Neural cell (in vitro differentiated cells): ENCODE measurements around the gene RFC5.

ENCODE experiments used
- EZH2 ChIP-seq: fragments of 200-600, 300-800 bp; shearing (Covaris generic), sonication (generic); IDR thresholded peaks from 2 replicates; pipeline ENCODE4 v1.6.1; 2014; ENCODE audit warnings: antibody characterized with exemption, low read length, borderline replicate concordance, mild to moderate bottlenecking; ENCODE audit not compliant: insufficient read depth, poor library complexity, severe bottlenecking
- POLR2AphosphoS5 ChIP-seq: IDR thresholded peaks from 2 replicates; pipeline ENCODE4 v1.6.1; 2012
- RAD21 ChIP-seq: fragments of 450-650 bp; conservative IDR thresholded peaks from 2 replicates; pipeline ENCODE4 v1.6.1; 2014; ENCODE audit warnings: antibody characterized with exemption, mild to moderate bottlenecking, moderate library complexity
- SMC3 ChIP-seq: fragments of 450-650 bp; conservative IDR thresholded peaks from 2 replicates; pipeline ENCODE4 v1.6.1; 2014; ENCODE audit warnings: antibody characterized with exemption, mild to moderate bottlenecking, moderate library complexity; ENCODE audit not compliant: poor library complexity
- TAF1 ChIP-seq: IDR thresholded peaks from 2 replicates; pipeline ENCODE4 v1.6.1; 2012; ENCODE audit warnings: low read depth
- TF ChIP-seq, protein P1 (sequence below): fragments of 450-650 bp; IDR thresholded peaks from 2 replicates; pipeline ENCODE4 v1.5.1; 2014; ENCODE audit warnings: antibody characterized with exemption, mild to moderate bottlenecking, moderate library complexity; ENCODE audit not compliant: poor library complexity, severe bottlenecking
- TF ChIP-seq, protein P2 (sequence below): IDR thresholded peaks from 2 replicates; pipeline ENCODE4 v1.6.1; 2012; ENCODE audit warnings: borderline replicate concordance

DNA sequence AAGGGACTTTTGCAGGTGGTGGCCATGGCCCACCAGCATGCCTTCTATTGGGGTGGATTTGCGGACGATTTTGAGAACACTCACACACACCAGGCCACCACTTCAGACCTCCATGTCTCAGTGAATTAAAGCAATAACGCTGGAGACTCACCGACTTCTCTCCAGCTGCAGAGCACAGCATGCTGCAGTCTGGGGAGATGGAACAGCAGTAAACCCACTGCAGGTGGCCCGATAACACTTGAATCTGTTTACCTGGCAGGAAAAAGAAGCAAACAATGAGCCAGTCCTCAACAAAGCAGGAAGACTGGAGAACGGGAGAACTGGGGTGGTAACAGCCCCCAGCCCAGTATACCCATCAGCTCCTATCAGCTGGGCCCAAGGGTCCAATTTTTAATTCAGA, 21.6 kb downstream of the RFC5 start:
- TF ChIP-seq, protein P1, sequence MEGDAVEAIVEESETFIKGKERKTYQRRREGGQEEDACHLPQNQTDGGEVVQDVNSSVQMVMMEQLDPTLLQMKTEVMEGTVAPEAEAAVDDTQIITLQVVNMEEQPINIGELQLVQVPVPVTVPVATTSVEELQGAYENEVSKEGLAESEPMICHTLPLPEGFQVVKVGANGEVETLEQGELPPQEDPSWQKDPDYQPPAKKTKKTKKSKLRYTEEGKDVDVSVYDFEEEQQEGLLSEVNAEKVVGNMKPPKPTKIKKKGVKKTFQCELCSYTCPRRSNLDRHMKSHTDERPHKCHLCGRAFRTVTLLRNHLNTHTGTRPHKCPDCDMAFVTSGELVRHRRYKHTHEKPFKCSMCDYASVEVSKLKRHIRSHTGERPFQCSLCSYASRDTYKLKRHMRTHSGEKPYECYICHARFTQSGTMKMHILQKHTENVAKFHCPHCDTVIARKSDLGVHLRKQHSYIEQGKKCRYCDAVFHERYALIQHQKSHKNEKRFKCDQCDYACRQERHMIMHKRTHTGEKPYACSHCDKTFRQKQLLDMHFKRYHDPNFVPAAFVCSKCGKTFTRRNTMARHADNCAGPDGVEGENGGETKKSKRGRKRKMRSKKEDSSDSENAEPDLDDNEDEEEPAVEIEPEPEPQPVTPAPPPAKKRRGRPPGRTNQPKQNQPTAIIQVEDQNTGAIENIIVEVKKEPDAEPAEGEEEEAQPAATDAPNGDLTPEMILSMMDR: no peak
- no peak for TF ChIP-seq EZH2
- no peak for TF ChIP-seq RAD21
- TF ChIP-seq TAF1: no peak
- no peak for TF ChIP-seq SMC3
- no peak for TF ChIP-seq POLR2AphosphoS5
- TF ChIP-seq, protein P2, sequence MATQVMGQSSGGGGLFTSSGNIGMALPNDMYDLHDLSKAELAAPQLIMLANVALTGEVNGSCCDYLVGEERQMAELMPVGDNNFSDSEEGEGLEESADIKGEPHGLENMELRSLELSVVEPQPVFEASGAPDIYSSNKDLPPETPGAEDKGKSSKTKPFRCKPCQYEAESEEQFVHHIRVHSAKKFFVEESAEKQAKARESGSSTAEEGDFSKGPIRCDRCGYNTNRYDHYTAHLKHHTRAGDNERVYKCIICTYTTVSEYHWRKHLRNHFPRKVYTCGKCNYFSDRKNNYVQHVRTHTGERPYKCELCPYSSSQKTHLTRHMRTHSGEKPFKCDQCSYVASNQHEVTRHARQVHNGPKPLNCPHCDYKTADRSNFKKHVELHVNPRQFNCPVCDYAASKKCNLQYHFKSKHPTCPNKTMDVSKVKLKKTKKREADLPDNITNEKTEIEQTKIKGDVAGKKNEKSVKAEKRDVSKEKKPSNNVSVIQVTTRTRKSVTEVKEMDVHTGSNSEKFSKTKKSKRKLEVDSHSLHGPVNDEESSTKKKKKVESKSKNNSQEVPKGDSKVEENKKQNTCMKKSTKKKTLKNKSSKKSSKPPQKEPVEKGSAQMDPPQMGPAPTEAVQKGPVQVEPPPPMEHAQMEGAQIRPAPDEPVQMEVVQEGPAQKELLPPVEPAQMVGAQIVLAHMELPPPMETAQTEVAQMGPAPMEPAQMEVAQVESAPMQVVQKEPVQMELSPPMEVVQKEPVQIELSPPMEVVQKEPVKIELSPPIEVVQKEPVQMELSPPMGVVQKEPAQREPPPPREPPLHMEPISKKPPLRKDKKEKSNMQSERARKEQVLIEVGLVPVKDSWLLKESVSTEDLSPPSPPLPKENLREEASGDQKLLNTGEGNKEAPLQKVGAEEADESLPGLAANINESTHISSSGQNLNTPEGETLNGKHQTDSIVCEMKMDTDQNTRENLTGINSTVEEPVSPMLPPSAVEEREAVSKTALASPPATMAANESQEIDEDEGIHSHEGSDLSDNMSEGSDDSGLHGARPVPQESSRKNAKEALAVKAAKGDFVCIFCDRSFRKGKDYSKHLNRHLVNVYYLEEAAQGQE: no peak
